ENCODE results near the gene RHPN2.
"Not testable (repeated sequence)": the region's sequence is repeated elsewhere in the genome, so short reads cannot be mapped to it uniquely, and the experiment has no call there.

GRCh38 chr19:33003424-33004024 is 61.2 kb downstream of the RHPN2 start:
- TF ChIP-seq RARB (CRISPR knock-in tag; IDR thresholded peaks at IDR 0.05); CSDC2 (CRISPR knock-in tag; IDR thresholded peaks at IDR 0.05); PATZ1 (CRISPR knock-in tag; IDR thresholded peaks at IDR 0.05; ENCODE audit: borderline replicate concordance); CSRNP3 (CRISPR knock-in tag; IDR thresholded peaks at IDR 0.05); BACH2 (CRISPR knock-in tag; IDR thresholded peaks at IDR 0.05; ENCODE audit: borderline replicate concordance); ISL1 (CRISPR knock-in tag; IDR thresholded peaks at IDR 0.05); ZFP3 (CRISPR knock-in tag; IDR thresholded peaks at IDR 0.05); TCF4 (CRISPR knock-in tag; IDR thresholded peaks at IDR 0.05; ENCODE audit: borderline replicate concordance): not testable (repeated sequence)

Measured in SK-N-SH treated with all-trans-retinoic acid at 6 μM for 48 hours (cell line).